K562 (cell line): ENCODE results near the gene RCC2. TPM values are rescaled to one million over a fixed set of nuclear protein-coding genes. Genes with fewer than 3 reads are reported as not detected.

Experiments used
- ATAC-seq: fragments of 200-7000 bp; cut with Tn5 transposase; 3 replicates; pipeline ENCODE4 v1.9.1; 2020; ENCODE audit warnings: moderate library complexity
- BruUV-seq: library from RNA; stranded (reverse); fragments of 400-500 nt; replicated peaks from 2 replicates; lab custom pipeline; 2021; lab: Mats Ljungman, UMichigan
- CTCF ChIA-PET: fragments of 300-600 bp; formaldehyde crosslinking; extraction: SDS; loops from one replicate; lab custom pipeline; 2021; ENCODE audit warnings: low intra/inter-chr PET ratio; lab: Yijun Ruan, JAX
- POLR2A ChIA-PET: fragments of 300-600, 350-650 bp; sonication (Branson Sonifier 250); formaldehyde crosslinking; extraction: SDS; loops from one replicate; lab custom pipeline; 2021; ENCODE audit warnings: antibody characterized with exemption, inconsistent platforms; lab: Yijun Ruan, JAX
- DNase-seq, 4 experiments: peaks; one replicate each; pipeline versions ENCODE4 v3.0.0 to v3.0.0-alpha.2; 2011 to 2018; ENCODE audit warnings: low spot score in 3 of 4, mixed read lengths in 3 of 4; ENCODE audit errors: extremely low read depth in 1 of 4
- FAIRE-seq: peaks from 2 replicates; lab custom pipeline; 2011; peaks lifted over from hg19 to GRCh38; lab: Jason Lieb, UNC
- H2AFZ ChIP-seq: 2 replicates; pipeline ENCODE4 v1.6.0; 2011; ENCODE audit warnings: low read depth, low read length, control low read depth, inconsistent platforms
- H3K27ac ChIP-seq: fragments of 200-600 bp; 3 replicates; pipeline ENCODE4 v1.8.0; 2011; ENCODE audit warnings: low read depth, mild to moderate bottlenecking, control low read depth, inconsistent platforms, low read length, moderate library complexity, mixed read lengths; ENCODE audit errors: extremely low read depth
- H3K27me3 ChIP-seq, 2 experiments: fragments of 300-600 bp in 1 of 2; 2 replicates in 1 of 2; 3 replicates in 1 of 2; pipeline versions ENCODE4 v1.6.0 to v1.8.0; 2011; ENCODE audit warnings: inconsistent platforms in 2 of 2, low read length in 2 of 2, mild to moderate bottlenecking in 1 of 2, mixed read lengths in 1 of 2, moderate library complexity in 1 of 2; ENCODE audit not compliant: control insufficient read depth in 2 of 2, insufficient read depth in 2 of 2
- H3K36me3 ChIP-seq: fragments of 300-600 bp; 3 replicates; pipeline ENCODE4 v1.8.0; 2011; ENCODE audit warnings: mild to moderate bottlenecking, low read length, inconsistent platforms; ENCODE audit not compliant: control insufficient read depth, insufficient read depth
- H3K4me1 ChIP-seq, 2 experiments: fragments of 200-600 bp in 1 of 2; replicated peaks in 1 of 2; 2 replicates in 1 of 2; 3 replicates in 1 of 2; pipeline versions ENCODE4 v1.5.1 to v1.8.0; 2011; ENCODE audit warnings: inconsistent platforms in 2 of 2, low read length in 2 of 2, mild to moderate bottlenecking in 1 of 2, mixed read lengths in 1 of 2, moderate library complexity in 1 of 2; ENCODE audit not compliant: control insufficient read depth in 2 of 2, insufficient read depth in 2 of 2
- H3K4me2 ChIP-seq: 2 replicates; pipeline ENCODE4 v1.6.1; 2011; ENCODE audit warnings: low read length, control low read depth, inconsistent platforms, mixed read lengths; ENCODE audit not compliant: insufficient read depth
- H3K4me3 ChIP-seq: fragments of 200-600 bp; sonication (generic), shearing (Covaris generic); 2 replicates; pipeline ENCODE4 v1.5.1; 2016; ENCODE audit warnings: control low read depth, inconsistent platforms
- H3K79me2 ChIP-seq: fragments of 200-600 bp; 3 replicates; pipeline ENCODE4 v1.8.0; 2011; ENCODE audit warnings: low read length, inconsistent platforms; ENCODE audit not compliant: control insufficient read depth, insufficient read depth
- H3K9ac ChIP-seq, 2 experiments: 2 replicates each; pipeline versions ENCODE4 v1.6.0 to v1.6.1; 2011; ENCODE audit warnings: low read depth in 2 of 2, low read length in 2 of 2, control low read depth in 1 of 2, inconsistent platforms in 1 of 2, mild to moderate bottlenecking in 1 of 2, mixed read lengths in 1 of 2; ENCODE audit not compliant: insufficient read depth in 1 of 2
- H3K9me1 ChIP-seq: one replicate; pipeline ENCODE4 v1.6.0; 2011; ENCODE audit warnings: inconsistent platforms, mild to moderate bottlenecking, low read length, moderate library complexity; ENCODE audit not compliant: control insufficient read depth, insufficient read depth
- H3K9me3 ChIP-seq: replicated peaks from 2 replicates; pipeline ENCODE4 v1.5.1; 2011; ENCODE audit warnings: low read depth, low read length, inconsistent platforms; ENCODE audit not compliant: control insufficient read depth, insufficient read depth
- H4K20me1 ChIP-seq: replicated peaks from 2 replicates; pipeline ENCODE4 v1.6.1; 2011; ENCODE audit warnings: low read length, inconsistent platforms, mixed read lengths; ENCODE audit not compliant: control insufficient read depth, insufficient read depth
- CEBPG ChIP-seq, 3 experiments: fragments of 200-800 bp in 1 of 3; sonication (Bioruptor generic) in 1 of 3; sonication (generic) in 1 of 3; formaldehyde crosslinking in 1 of 3; IDR thresholded peaks in 2 of 3; conservative IDR thresholded peaks in 1 of 3; 2 replicates each; pipeline versions ENCODE4 v1.6.1 to v1.8.0; 2016 to 2022; ENCODE audit warnings: missing compliant biosample characterization in 2 of 3, missing genetic modification characterization in 2 of 3, mild to moderate bottlenecking in 1 of 3, missing genetic modification reagents in 1 of 3
- JUND ChIP-seq, 2 experiments: IDR thresholded peaks; 2 replicates in 1 of 2; 3 replicates in 1 of 2; pipeline ENCODE4 v1.6.1; 2011; ENCODE audit warnings: borderline replicate concordance in 2 of 2, low read depth in 2 of 2, low read length in 2 of 2, improper control_type of control experiment in 1 of 2, missing biosample characterization in 1 of 2, missing genetic modification characterization in 1 of 2, missing genetic modification reagents in 1 of 2
- SIX5 ChIP-seq, 2 experiments: IDR thresholded peaks; 2 replicates each; pipeline ENCODE4 v1.6.1; 2011; ENCODE audit warnings: low read length in 2 of 2, borderline replicate concordance in 1 of 2, low read depth in 1 of 2, mild to moderate bottlenecking in 1 of 2, moderate library complexity in 1 of 2; ENCODE audit not compliant: insufficient read depth in 1 of 2
- TRIM24 ChIP-seq, 2 experiments: fragments of 450-650 bp; IDR thresholded peaks; 2 replicates each; pipeline ENCODE4 v1.6.1; 2016
- ZBTB2 ChIP-seq: fragments of 450-650 bp; IDR thresholded peaks from 2 replicates; pipeline ENCODE4 v1.6.1; 2016; ENCODE audit warnings: antibody characterized with exemption
- ZBTB7A ChIP-seq: IDR thresholded peaks from 2 replicates; pipeline ENCODE4 v1.6.1; 2011; ENCODE audit warnings: low read depth, mild to moderate bottlenecking, low read length, moderate library complexity, borderline replicate concordance; ENCODE audit not compliant: control insufficient read depth
- WGBS: fragments of 100-300 bp; shearing (Covaris generic); methylation state at CpG from one replicate; pipeline ENCODE4 v1.1.6; 2016; ENCODE audit warnings: low coverage, mixed read lengths; ENCODE audit not compliant: insufficient coverage; ENCODE audit errors: missing lambda C conversion rate; 5-methylcytosine and 5-hydroxymethylcytosine counted together
- in situ Hi-C: fragments of 300-500 bp; cut with MboI; formaldehyde crosslinking; loops from 4 replicates; pipeline ENCODE4 v1.15.0; 2018; ENCODE audit warnings: inconsistent platforms, mixed read lengths
- intact Hi-C: fragments of 100-400 bp; cut with micrococcal nuclease; formaldehyde crosslinking; loops from 2 replicates; pipeline ENCODE4 v1.14.2; 2022
- polyA plus RNA-seq, 8 experiments: library from polyadenylated mRNA; depleted of rRNA in 4 of 8; stranded (reverse) in 5 of 8; unstranded in 3 of 8; fragments of >200 nt; fragmentation: Nextera tagmentation in 2 of 8; fragmentation: Illumina TruSeq in 1 of 8; extraction: Ambion mirVana in 2 of 8; extraction: Trizol in 1 of 8; gene quantifications; 2 replicates each; pipeline versions ENCODE4 v1.2.1 to v1.2.3, GENCODE V29; 2011 to 2014; ENCODE audit warnings: inconsistent platforms in 1 of 8, missing spikeins in 1 of 8
- total RNA-seq, 7 experiments: library from RNA; depleted of rRNA in 6 of 7; stranded (reverse); fragments of >200 nt in 6 of 7; fragmentation: Illumina TruSeq in 2 of 7; extraction: Trizol in 2 of 7; gene quantifications; 2 replicates each; pipeline versions ENCODE4 v1.2.1 to v1.2.3, GENCODE V29; 2011 to 2021; ENCODE audit warnings: low replicate concordance in 1 of 7
- TF ChIP-seq, protein P1 (sequence below): fragments of 450-650 bp; formaldehyde crosslinking; conservative IDR thresholded peaks from 2 replicates; pipeline ENCODE4 v1.4.0; 2022; ENCODE audit warnings: mild to moderate bottlenecking, missing genetic modification characterization

RCC2 gene
- total and polyA plus RNA-seq, 9 of the 15 experiments (the other 6 are each of a cell fraction or from before 2014, with no cell fraction given), result 31.8 to 292 (median 116) TPM

- intact Hi-C loops, result loop anchor here (10.0 kb wide), 1 partner anchor 146 kb away; no protein-coding TSS in a partner anchor
- Histone ChIP-seq H3K9me1 (no peaks in the 10 kb centered on the region), H3K27me3 (no peaks in the 10 kb centered on the region; a peak in 1 of 5 replicates), H3K27ac (no peak overlapping the region), H2AFZ (no peak overlapping the region), H3K4me2 (no peak overlapping the region), H3K79me2 (no peaks in the 10 kb centered on the region), H3K36me3 (no peaks in the 10 kb centered on the region), H3K9me3 (no peaks in the 10 kb centered on the region), H3K4me3 (no peak overlapping the region), H3K4me1 (no peaks in the 10 kb centered on the region; a peak in 1 of 5 replicates), H3K9ac (no peak overlapping the region), H4K20me1 (no peaks in the 10 kb centered on the region)
- no TSS peak for BruUV-seq
- ATAC-seq (no peak), DNase-seq (no peak), FAIRE-seq (no peak)
- 55% methylated on average over 7 of the region's 7 CpGs for WGBS
- ChIA-PET POLR2A (no interaction called here), CTCF (no interaction called here)
- in situ Hi-C loops, result no loop called here
- TF ChIP-seq SIX5 (IDR thresholded peaks at IDR 0.05; ENCODE audit: borderline replicate concordance in 1 of 2, insufficient read depth in 1 of 2, low read depth in 1 of 2, low read length in 2 of 2), result no peak
- TF ChIP-seq, protein P1, sequence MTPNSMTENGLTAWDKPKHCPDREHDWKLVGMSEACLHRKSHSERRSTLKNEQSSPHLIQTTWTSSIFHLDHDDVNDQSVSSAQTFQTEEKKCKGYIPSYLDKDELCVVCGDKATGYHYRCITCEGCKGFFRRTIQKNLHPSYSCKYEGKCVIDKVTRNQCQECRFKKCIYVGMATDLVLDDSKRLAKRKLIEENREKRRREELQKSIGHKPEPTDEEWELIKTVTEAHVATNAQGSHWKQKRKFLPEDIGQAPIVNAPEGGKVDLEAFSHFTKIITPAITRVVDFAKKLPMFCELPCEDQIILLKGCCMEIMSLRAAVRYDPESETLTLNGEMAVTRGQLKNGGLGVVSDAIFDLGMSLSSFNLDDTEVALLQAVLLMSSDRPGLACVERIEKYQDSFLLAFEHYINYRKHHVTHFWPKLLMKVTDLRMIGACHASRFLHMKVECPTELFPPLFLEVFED (CRISPR knock-in tag), result no peak
These were observed 41.4 kb upstream of the RCC2 start for GRCh38 chr1:17480846-17481245.

GRCh38 chr1:17475752-17476151, 36.3 kb upstream of the RCC2 start:
- peak; percentile 37 for ATAC-seq
- H4K20me1 ChIP-seq, result no peaks in the 10 kb centered on the region
- CTCF ChIA-PET, result no interaction called here
- H3K27me3 ChIP-seq, result no peaks in the 10 kb centered on the region
- H3K4me1 ChIP-seq, result no peaks in the 10 kb centered on the region
- no peak overlapping the region for H3K27ac ChIP-seq
- FAIRE-seq, result no peak
- peak in 2 of 4 experiments; percentile 9 to 37 for DNase-seq
- H2AFZ ChIP-seq, result no peak overlapping the region
- WGBS, result 9% methylated on average over 3 of the region's 3 CpGs
- no peaks in the 10 kb centered on the region for H3K9me1 ChIP-seq
- POLR2A ChIA-PET, result interaction anchor here (0.5 to 1.3 kb wide), 5 partner anchors 23 to 96 kb away, joined by 3 to 4 read pairs (median 3); no protein-coding TSS in a partner anchor
- no peaks in the 10 kb centered on the region for H3K36me3 ChIP-seq
- H3K4me2 ChIP-seq, result no peak overlapping the region
- no peak overlapping the region for H3K4me3 ChIP-seq
- H3K79me2 ChIP-seq, result no peaks in the 10 kb centered on the region
- intact Hi-C loops (no loop called here), in situ Hi-C loops (no loop called here)
- no peak overlapping the region; a peak in 1 of 4 replicates for H3K9ac ChIP-seq
- no TSS peak for BruUV-seq
- no peaks in the 10 kb centered on the region for H3K9me3 ChIP-seq
- no peak for TF ChIP-seq ZBTB2
- no peak for TF ChIP-seq ZBTB7A
- TF ChIP-seq CEBPG (CRISPR knock-in tag; IDR thresholded peaks at IDR 0.05), result peak; percentile 84
- TF ChIP-seq CEBPG (tag; conservative IDR thresholded peaks at IDR 0.05 in 1 of 2, IDR thresholded peaks at IDR 0.05 in 1 of 2), result peak; percentile 87 to 91
- TF ChIP-seq TRIM24 (IDR thresholded peaks at IDR 0.05), result peak in 1 of 2 experiments; percentile 31; a peak in 1 of 4 replicates
- peak; percentile 91 for TF ChIP-seq JUND (IDR thresholded peaks at IDR 0.05; ENCODE audit: borderline replicate concordance, low read depth, low read length)
- peak; percentile 85; the same call in 1 of the 3 replicates for TF ChIP-seq JUND (tag; IDR thresholded peaks at IDR 0.05; ENCODE audit: borderline replicate concordance, low read depth, low read length)
